HCT116 (cell line): ENCODE measurements around the gene DMD. TPM values are rescaled to one million over a fixed set of nuclear protein-coding genes. Genes with fewer than 3 reads are reported as not detected.

Experiments used
- ATAC-seq: fragments of 200-7000 bp; cut with Tn5 transposase; 2 replicates; pipeline ENCODE4 v1.9.1; 2020; ENCODE audit warnings: mild to moderate bottlenecking, moderate library complexity
- BruUV-seq: library from RNA; stranded (reverse); fragments of 400-500 nt; replicated peaks from 2 replicates; lab custom pipeline; 2021; lab: Mats Ljungman, UMichigan
- CTCF ChIA-PET: fragments of 300-600 bp; sonication (Branson Sonifier 250); formaldehyde crosslinking; loops from one replicate; lab custom pipeline; 2021; ENCODE audit warnings: antibody characterized with exemption; lab: Charles Lee
- POLR2A ChIA-PET: fragments of 300-600, 350-600 bp; sonication (Branson Sonifier 250); formaldehyde crosslinking; loops from one replicate; lab custom pipeline; 2021; ENCODE audit warnings: antibody characterized with exemption; lab: Charles Lee
- RAD21 ChIA-PET, 2 experiments: fragments of 300-600 bp; sonication (Branson Sonifier 250); formaldehyde crosslinking; loops; one replicate each; lab custom pipeline; 2023; ENCODE audit warnings: low total read pairs in 2 of 2; ENCODE audit not compliant: uncharacterized antibody in 2 of 2, unreplicated experiment in 2 of 2, low non-redundant PET in 1 of 2; lab: Charles Lee
- DNase-seq: peaks from one replicate; pipeline ENCODE4 v3.0.0-alpha.2; 2010; ENCODE audit warnings: low read depth, low spot score
- H2AFZ ChIP-seq: fragments of 200-600 bp; shearing (Covaris generic), sonication (generic); 2 replicates; pipeline ENCODE4 v1.6.1; 2017; ENCODE audit warnings: low read depth, mixed run types, mixed read lengths, antibody characterized with exemption, low read length; ENCODE audit not compliant: poor library complexity, severe bottlenecking
- H3K27ac ChIP-seq: 2 replicates; pipeline ENCODE4 v1.5.1; 2012; ENCODE audit warnings: low read depth, low read length
- H3K27me3 ChIP-seq: fragments of 200-600 bp; sonication (generic); 2 replicates; pipeline ENCODE4 v1.6.1; 2016; ENCODE audit warnings: mixed run types, low read length, mixed read lengths; ENCODE audit not compliant: insufficient read depth
- H3K36me3 ChIP-seq, 2 experiments: fragments of 200-500 bp in 1 of 2; fragments of 200-600 bp in 1 of 2; sonication (Bioruptor generic) in 1 of 2; sonication (generic) in 1 of 2; 2 replicates each; pipeline versions ENCODE4 v1.5.1 to v1.6.1; 2014 to 2016; ENCODE audit warnings: low read length in 2 of 2, inconsistent platforms in 1 of 2, mixed read lengths in 1 of 2, mixed run types in 1 of 2; ENCODE audit not compliant: insufficient read depth in 2 of 2, control insufficient read depth in 1 of 2
- H3K4me1 ChIP-seq, 2 experiments: fragments of 200-600 bp in 1 of 2; sonication (generic) in 1 of 2; 2 replicates each; pipeline versions ENCODE4 v1.5.1 to v1.6.1; 2012 to 2017; ENCODE audit warnings: low read length in 2 of 2, inconsistent platforms in 1 of 2, mild to moderate bottlenecking in 1 of 2, mixed read lengths in 1 of 2, mixed run types in 1 of 2, moderate library complexity in 1 of 2; ENCODE audit not compliant: insufficient read depth in 2 of 2, control insufficient read depth in 1 of 2
- H3K4me2 ChIP-seq: fragments of 200-600 bp; sonication (generic); 2 replicates; pipeline ENCODE4 v1.6.1; 2017; ENCODE audit warnings: mixed run types, low read length, mixed read lengths
- H3K4me3 ChIP-seq, 2 experiments: fragments of 200-600 bp in 1 of 2; sonication (generic) in 1 of 2; replicated peaks in 1 of 2; 2 replicates each; pipeline ENCODE4 v1.5.1; 2011 to 2016; ENCODE audit warnings: low read length in 2 of 2, control low read depth in 1 of 2, low read depth in 1 of 2, mild to moderate bottlenecking in 1 of 2, mixed read lengths in 1 of 2, mixed run types in 1 of 2
- H3K79me2 ChIP-seq: fragments of 200-600 bp; sonication (generic); 2 replicates; pipeline ENCODE4 v1.6.1; 2017; ENCODE audit warnings: mild to moderate bottlenecking, mixed run types, low read length, moderate library complexity, mixed read lengths; ENCODE audit not compliant: insufficient read depth
- H3K9ac ChIP-seq: fragments of 200-600 bp; sonication (generic); 2 replicates; pipeline ENCODE4 v1.6.1; 2016; ENCODE audit warnings: low read length, mixed read lengths
- H3K9me2 ChIP-seq: fragments of 200-600 bp; sonication (generic), shearing (Covaris generic); 2 replicates; pipeline ENCODE4 v1.6.1; 2017; ENCODE audit warnings: mixed run types, mild to moderate bottlenecking, moderate library complexity; ENCODE audit not compliant: insufficient read depth
- H3K9me3 ChIP-seq, 2 experiments: fragments of 200-500 bp in 1 of 2; fragments of 200-600 bp in 1 of 2; sonication (Bioruptor generic) in 1 of 2; sonication (generic) in 1 of 2; 2 replicates each; pipeline ENCODE4 v1.6.1; 2014 to 2017; ENCODE audit warnings: low read length in 2 of 2, mixed read lengths in 2 of 2, inconsistent platforms in 1 of 2, low read depth in 1 of 2, mild to moderate bottlenecking in 1 of 2, mixed run types in 1 of 2, moderate library complexity in 1 of 2; ENCODE audit not compliant: control insufficient read depth in 1 of 2, insufficient read depth in 1 of 2
- H4K20me1 ChIP-seq: fragments of 200-600 bp; sonication (generic), shearing (Covaris generic); 2 replicates; pipeline ENCODE4 v1.6.1; 2017; ENCODE audit warnings: mixed run types, mild to moderate bottlenecking, moderate library complexity; ENCODE audit not compliant: insufficient read depth
- CBX3 ChIP-seq: IDR thresholded peaks from 2 replicates; pipeline ENCODE4 v1.6.1; 2012; ENCODE audit warnings: low read depth
- CEBPB ChIP-seq: IDR thresholded peaks from 2 replicates; pipeline ENCODE4 v1.6.1; 2012; ENCODE audit warnings: low read depth
- EGR1 ChIP-seq: IDR thresholded peaks from 2 replicates; pipeline ENCODE4 v1.6.1; 2012; ENCODE audit warnings: low read depth
- ELF1 ChIP-seq: IDR thresholded peaks from 2 replicates; pipeline ENCODE4 v1.6.1; 2012; ENCODE audit warnings: low read depth, borderline replicate concordance
- EZH2 ChIP-seq: fragments of 200-600 bp; sonication (generic); IDR thresholded peaks from 2 replicates; pipeline ENCODE4 v1.6.1; 2017; ENCODE audit warnings: antibody characterized with exemption, mixed run types
- FOSL1 ChIP-seq: IDR thresholded peaks from 2 replicates; pipeline ENCODE4 v1.6.1; 2012; ENCODE audit warnings: low read depth
- JUND ChIP-seq: IDR thresholded peaks from 2 replicates; pipeline ENCODE4 v1.6.1; 2012
- POLR2A ChIP-seq: IDR thresholded peaks from 2 replicates; pipeline ENCODE4 v1.7.0; 2011; ENCODE audit warnings: borderline replicate concordance; ENCODE audit not compliant: insufficient read depth, insufficient read length; ENCODE audit errors: extremely low read depth
- POLR2AphosphoS5 ChIP-seq: IDR thresholded peaks from 2 replicates; pipeline ENCODE4 v1.6.1; 2011; ENCODE audit warnings: mild to moderate bottlenecking, low read depth, low read length, moderate library complexity
- SIN3A ChIP-seq: IDR thresholded peaks from 2 replicates; pipeline ENCODE4 v1.6.1; 2012; ENCODE audit warnings: low read depth
- SRF ChIP-seq: IDR thresholded peaks from 2 replicates; pipeline ENCODE4 v1.6.1; 2012; ENCODE audit warnings: low read depth
- TCF7L2 ChIP-seq: IDR thresholded peaks from 2 replicates; pipeline ENCODE4 v1.7.0; 2011; ENCODE audit warnings: borderline replicate concordance, inconsistent platforms; ENCODE audit not compliant: insufficient read depth, insufficient read length; ENCODE audit errors: extremely low read depth
- ZBTB33 ChIP-seq: IDR thresholded peaks from 2 replicates; pipeline ENCODE4 v1.6.1; 2011; ENCODE audit warnings: mild to moderate bottlenecking, low read length, moderate library complexity; ENCODE audit not compliant: insufficient replicate concordance; ENCODE audit errors: extremely low read depth
- ZFX ChIP-seq: fragments of 450-650 bp; IDR thresholded peaks from 2 replicates; pipeline ENCODE4 v1.6.1; 2017
- intact Hi-C: fragments of 100-400 bp; cut with micrococcal nuclease; formaldehyde crosslinking; loops from 2 replicates; pipeline ENCODE4 v1.10.0; 2022
- total RNA-seq: library from RNA; stranded (reverse); gene quantifications from one replicate; pipeline ENCODE4 v1.2.1, GENCODE V29; 2021; ENCODE audit not compliant: unreplicated experiment

DMD gene
- total RNA-seq, 1 experiment from 2014 or later = 0.05 TPM

- Histone ChIP-seq H3K27me3 (no peaks in the 10 kb centered on the region), H3K9me2 (no peaks in the 10 kb centered on the region), H3K36me3 (no peaks in the 10 kb centered on the region), H3K27ac (no peak overlapping the region), H3K79me2 (no peaks in the 10 kb centered on the region), H3K4me3 (no peak overlapping the region), H3K4me1 (no peaks in the 10 kb centered on the region), H2AFZ (no peak overlapping the region), H3K9ac (no peak overlapping the region), H4K20me1 (no peaks in the 10 kb centered on the region), H3K4me2 (no peak overlapping the region), H3K9me3 (no peaks in the 10 kb centered on the region)
- no peak for TF ChIP-seq ZFX
- TF ChIP-seq SIN3A = no peak
- no peak for TF ChIP-seq ELF1
- TF ChIP-seq EGR1 = no peak
- TF ChIP-seq POLR2A = no peak
- TF ChIP-seq POLR2AphosphoS5 = no peak
- TF ChIP-seq TCF7L2 = no peak
- TF ChIP-seq SRF = no peak
- no peak for TF ChIP-seq ZBTB33
- TF ChIP-seq JUND = no peak
- TF ChIP-seq FOSL1 = no peak
- TF ChIP-seq EZH2 = no peak
- TF ChIP-seq CEBPB = no peak
- no peak for TF ChIP-seq CBX3
- ATAC-seq (no peak), DNase-seq (no peak)
- POLR2A ChIA-PET = no interaction called here
- intact Hi-C loops = no loop called here
- CTCF ChIA-PET = no interaction called here
- BruUV-seq = no TSS peak
- RAD21 ChIA-PET = no interaction called here
Measured at GRCh38 chrX:31527455-31528126, 1683.8 kb downstream of the DMD start.
